Endodermal cell (in vitro differentiated cells): ENCODE results near the gene ABHD15. TPM values are rescaled to one million over a fixed set of nuclear protein-coding genes. Genes with fewer than 3 reads are reported as not detected.
A peak's percentile ranks its signal among the peaks of the same experiment; 100 is the strongest.

Source experiments
- DNase-seq: peaks from one replicate; pipeline ENCODE4 v3.0.0-alpha.2; 2017
- H3K27ac ChIP-seq: 2 replicates; pipeline ENCODE4 v1.5.1; 2013; ENCODE audit warnings: mild to moderate bottlenecking, low read depth, low read length, moderate library complexity
- H3K27me3 ChIP-seq: 2 replicates; pipeline ENCODE4 v1.6.1; 2013; ENCODE audit warnings: mild to moderate bottlenecking, low read length, moderate library complexity; ENCODE audit not compliant: insufficient read depth, control insufficient read depth, poor library complexity, severe bottlenecking
- H3K36me3 ChIP-seq: 2 replicates; pipeline ENCODE4 v1.7.0; 2013; ENCODE audit warnings: mild to moderate bottlenecking, low read length, moderate library complexity; ENCODE audit not compliant: control insufficient read depth, insufficient read depth
- H3K4me1 ChIP-seq: one replicate; pipeline ENCODE4 v1.7.0; 2013; ENCODE audit warnings: low read length; ENCODE audit not compliant: control insufficient read depth, insufficient read depth
- H3K4me3 ChIP-seq: 2 replicates; pipeline ENCODE4 v1.5.1; 2013; ENCODE audit warnings: mild to moderate bottlenecking, low read length, moderate library complexity
- H3K9ac ChIP-seq: 2 replicates; pipeline ENCODE4 v1.6.1; 2013; ENCODE audit warnings: mild to moderate bottlenecking, low read length, moderate library complexity; ENCODE audit not compliant: poor library complexity, severe bottlenecking; ENCODE audit errors: extremely low read depth
- H3K9me3 ChIP-seq: 2 replicates; pipeline ENCODE4 v1.6.1; 2013; ENCODE audit warnings: mild to moderate bottlenecking, low read length, moderate library complexity; ENCODE audit not compliant: control insufficient read depth
- H3K27ac Mint-ChIP-seq: 2 replicates; pipeline ENCODE4 v1.8.0; 2020; ENCODE audit warnings: mixed read lengths
- H3K27me3 Mint-ChIP-seq: 2 replicates; pipeline ENCODE4 v1.8.0; 2021; ENCODE audit warnings: mild to moderate bottlenecking, mixed read lengths; ENCODE audit not compliant: insufficient read depth
- H3K36me3 Mint-ChIP-seq: 2 replicates; pipeline ENCODE4 v1.8.0; 2020; ENCODE audit warnings: low read depth, mixed read lengths
- H3K4me1 Mint-ChIP-seq: 2 replicates; pipeline ENCODE4 v1.8.0; 2020; ENCODE audit warnings: mixed read lengths
- H3K4me3 Mint-ChIP-seq: 2 replicates; pipeline ENCODE4 v1.8.0; 2020; ENCODE audit warnings: mild to moderate bottlenecking, moderate library complexity, mixed read lengths
- H3K9me3 Mint-ChIP-seq: 2 replicates; pipeline ENCODE4 v1.8.0; 2020; ENCODE audit warnings: mild to moderate bottlenecking, mixed read lengths
- WGBS, 2 experiments: methylation state at CpG; one replicate each; pipeline versions ENCODE4 v1.1.5 to v1.1.7; 2013; ENCODE audit warnings: missing lambda C conversion rate in 2 of 2, mixed read lengths in 1 of 2; ENCODE audit not compliant: insufficient coverage in 1 of 2, insufficient read length in 1 of 2; 5-methylcytosine and 5-hydroxymethylcytosine counted together
- total RNA-seq, 2 donors: library from RNA; stranded (reverse); fragmentation: NEBNext Ultra II Directional in 1 of 2; extraction: Animal tissue kit (Norgen Biotek cat#: 25700) in 1 of 2; gene quantifications; 2 replicates in 1 of 2; 3 replicates in 1 of 2; pipeline ENCODE4 v1.2.1, GENCODE V29; 2021
- TF ChIP-seq, protein P1 (sequence below): fragments of 200-600 bp; sonication (generic); conservative IDR thresholded peaks from 2 replicates; pipeline ENCODE4 v1.5.0; 2021; ENCODE audit warnings: antibody characterized with exemption, mild to moderate bottlenecking

ABHD15 gene
- total RNA-seq, 2 donors from 2014 or later, result 1.4 to 2.1 TPM

DNA sequence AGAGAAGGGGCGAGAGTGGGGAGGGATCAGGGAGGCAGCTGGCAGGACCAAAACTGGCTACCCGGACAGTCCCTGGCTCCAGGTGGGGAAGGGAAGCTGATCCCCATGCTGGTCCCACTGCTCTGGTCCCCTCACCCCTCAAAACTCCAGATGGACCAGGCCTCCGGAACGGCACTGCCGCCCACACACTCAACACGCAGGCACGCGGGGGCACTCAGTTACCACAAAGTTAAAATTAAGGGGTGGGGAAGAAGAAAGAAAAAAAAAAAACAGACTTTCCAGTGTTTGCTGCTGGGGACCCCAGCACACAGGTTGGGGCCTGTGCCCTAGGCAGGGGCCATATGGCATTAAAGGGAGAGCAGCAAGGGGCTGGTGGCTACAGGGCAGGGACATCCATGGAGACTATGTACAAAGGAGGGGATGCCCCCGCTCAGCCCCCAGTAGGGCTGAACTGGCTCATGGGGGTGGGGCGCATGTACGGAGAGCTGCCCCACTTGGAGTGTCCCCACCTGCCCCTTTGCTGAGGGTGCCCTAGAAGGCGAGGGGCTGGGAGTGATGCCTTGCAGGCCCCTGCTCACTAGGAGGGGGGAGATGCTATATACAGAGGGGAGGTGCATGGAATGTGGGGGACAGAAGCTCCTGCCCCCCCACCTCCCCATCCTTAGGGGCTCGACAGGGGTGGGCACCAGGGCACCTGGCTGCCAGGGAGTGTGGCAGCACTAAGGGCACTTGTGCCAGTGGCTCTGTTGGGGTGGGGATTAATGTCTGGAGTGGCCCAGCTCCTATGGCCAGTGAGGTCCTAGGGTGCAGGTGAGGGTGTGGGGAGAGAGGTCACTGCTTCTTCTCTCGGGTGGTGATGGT, 7.3 kb upstream of the ABHD15 start:
- Histone ChIP-seq H3K36me3 (peaks cover 21% of the 10 kb centered on the region), H3K4me3 (no peak overlapping the region), H3K9me3 (no peaks in the 10 kb centered on the region), H3K27me3 (no peaks in the 10 kb centered on the region), H3K4me1 (no peaks in the 10 kb centered on the region), H3K9ac (no peak overlapping the region), H3K27ac (no peak overlapping the region)
- peaks cover 16% of the 10 kb centered on the region for H3K36me3 Mint-ChIP-seq
- H3K9me3 Mint-ChIP-seq, result no peaks in the 10 kb centered on the region
- 95 to 100% methylated on average over 4 to 14 of the region's 14 CpGs for whole genome bisulfite sequencing, 2 experiments
- peaks cover 17% of the 10 kb centered on the region for H3K27me3 Mint-ChIP-seq
- H3K4me3 Mint-ChIP-seq, result no peak overlapping the region
- TF ChIP-seq, protein P1, sequence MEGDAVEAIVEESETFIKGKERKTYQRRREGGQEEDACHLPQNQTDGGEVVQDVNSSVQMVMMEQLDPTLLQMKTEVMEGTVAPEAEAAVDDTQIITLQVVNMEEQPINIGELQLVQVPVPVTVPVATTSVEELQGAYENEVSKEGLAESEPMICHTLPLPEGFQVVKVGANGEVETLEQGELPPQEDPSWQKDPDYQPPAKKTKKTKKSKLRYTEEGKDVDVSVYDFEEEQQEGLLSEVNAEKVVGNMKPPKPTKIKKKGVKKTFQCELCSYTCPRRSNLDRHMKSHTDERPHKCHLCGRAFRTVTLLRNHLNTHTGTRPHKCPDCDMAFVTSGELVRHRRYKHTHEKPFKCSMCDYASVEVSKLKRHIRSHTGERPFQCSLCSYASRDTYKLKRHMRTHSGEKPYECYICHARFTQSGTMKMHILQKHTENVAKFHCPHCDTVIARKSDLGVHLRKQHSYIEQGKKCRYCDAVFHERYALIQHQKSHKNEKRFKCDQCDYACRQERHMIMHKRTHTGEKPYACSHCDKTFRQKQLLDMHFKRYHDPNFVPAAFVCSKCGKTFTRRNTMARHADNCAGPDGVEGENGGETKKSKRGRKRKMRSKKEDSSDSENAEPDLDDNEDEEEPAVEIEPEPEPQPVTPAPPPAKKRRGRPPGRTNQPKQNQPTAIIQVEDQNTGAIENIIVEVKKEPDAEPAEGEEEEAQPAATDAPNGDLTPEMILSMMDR, result no peak
- H3K27ac Mint-ChIP-seq, result no peak overlapping the region
- H3K4me1 Mint-ChIP-seq, result peaks cover 3% of the 10 kb centered on the region
- no peak for DNase-seq

DNA sequence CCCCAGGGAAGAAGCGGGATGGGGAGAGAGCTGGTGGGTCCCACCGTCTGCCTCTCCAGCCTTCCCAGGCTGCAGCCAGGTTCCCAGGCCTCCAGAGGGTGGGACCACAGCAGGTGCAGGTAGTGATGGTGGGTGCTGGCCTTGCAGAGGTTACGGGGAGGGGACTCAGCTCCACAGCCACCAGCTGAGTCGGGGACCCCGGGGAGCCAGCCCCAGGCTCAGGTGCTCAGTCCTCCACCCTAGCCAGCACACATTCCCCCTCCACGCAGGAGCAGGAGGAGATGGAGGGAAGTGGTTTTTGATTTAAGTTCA, 6.7 kb upstream of the ABHD15 start:
- peaks cover 18% of the 10 kb centered on the region for H3K27me3 Mint-ChIP-seq
- peaks cover 4% of the 10 kb centered on the region for H3K4me1 Mint-ChIP-seq
- TF ChIP-seq, protein P1, result no peak
- DNase-seq, result no peak
- H3K9me3 ChIP-seq, result no peaks in the 10 kb centered on the region
- H3K27ac Mint-ChIP-seq, result no peak overlapping the region
- H3K36me3 ChIP-seq, result peaks cover 20% of the 10 kb centered on the region
- H3K4me1 ChIP-seq, result no peaks in the 10 kb centered on the region
- H3K9me3 Mint-ChIP-seq, result no peaks in the 10 kb centered on the region
- no peak overlapping the region for H3K4me3 ChIP-seq
- H3K4me3 Mint-ChIP-seq, result no peak overlapping the region
- no peaks in the 10 kb centered on the region for H3K27me3 ChIP-seq
- peaks cover 15% of the 10 kb centered on the region for H3K36me3 Mint-ChIP-seq
- H3K9ac ChIP-seq, result no peak overlapping the region
- 96% methylated on average over 6 of the region's 6 CpGs; no CpG with 5 or more reads in 1 of the 2 experiments for WGBS, 2 experiments
- H3K27ac ChIP-seq, result no peak overlapping the region

DNA sequence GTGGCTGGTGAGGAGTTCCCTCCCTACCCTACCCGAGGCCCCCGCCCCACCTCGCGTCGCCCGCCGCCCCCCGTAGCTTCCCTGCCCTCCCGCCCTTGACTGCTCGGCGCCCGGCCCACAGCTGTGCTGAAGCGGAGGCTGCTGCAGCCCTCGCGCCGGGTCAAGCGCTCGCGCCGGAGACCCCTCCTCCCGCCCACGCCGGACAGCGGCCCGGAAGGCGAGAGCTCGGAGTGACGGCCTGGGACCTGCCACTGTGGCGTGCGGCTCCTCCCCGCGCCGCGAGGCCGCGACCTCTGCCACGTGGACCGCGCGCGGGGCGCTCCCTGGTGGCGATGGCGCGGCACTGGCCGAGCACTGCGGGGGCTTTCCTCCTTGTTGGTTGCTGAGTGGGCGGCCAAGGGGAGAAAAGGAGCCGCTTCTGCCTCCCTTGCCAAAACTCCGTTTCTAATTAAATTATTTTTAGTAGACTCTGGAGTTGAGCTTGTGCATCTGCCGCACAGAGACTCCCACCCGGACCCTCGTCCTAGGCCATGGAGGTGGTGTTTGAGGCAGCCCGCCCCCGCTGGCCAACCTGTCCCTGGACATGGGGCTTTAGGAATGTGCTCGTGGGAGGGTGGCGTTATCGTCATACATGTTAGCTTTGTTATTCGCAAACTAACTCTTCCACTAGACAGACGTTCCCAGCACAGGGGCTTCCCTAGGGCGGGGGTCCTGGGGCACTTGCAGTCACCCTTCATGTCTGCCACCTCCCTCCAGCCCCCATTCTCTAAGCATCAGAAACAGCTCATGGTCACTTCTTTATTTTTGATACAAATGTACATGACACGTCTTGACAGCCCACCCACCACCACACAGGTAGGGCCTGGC, 6.1 kb upstream of the ABHD15 start:
- peaks cover 18% of the 10 kb centered on the region for H3K27me3 Mint-ChIP-seq
- no peak overlapping the region for H3K27ac Mint-ChIP-seq
- H3K4me1 ChIP-seq, result no peaks in the 10 kb centered on the region
- no peaks in the 10 kb centered on the region for H3K9me3 Mint-ChIP-seq
- peaks cover 4% of the 10 kb centered on the region for H3K4me1 Mint-ChIP-seq
- TF ChIP-seq, protein P1, result peak; percentile 88
- H3K9me3 ChIP-seq, result no peaks in the 10 kb centered on the region
- H3K4me3 ChIP-seq, result no peak overlapping the region
- no peak overlapping the region for H3K27ac ChIP-seq
- DNase-seq, result peak; percentile 90
- peaks cover 11% of the 10 kb centered on the region for H3K36me3 Mint-ChIP-seq
- H3K36me3 ChIP-seq, result peaks cover 20% of the 10 kb centered on the region
- H3K9ac ChIP-seq, result no peak overlapping the region
- no peak overlapping the region for H3K4me3 Mint-ChIP-seq
- peaks cover under 1% of the 10 kb centered on the region for H3K27me3 ChIP-seq
- WGBS, 2 experiments, result 39 to 69% methylated on average over 21 to 61 of the region's 62 CpGs
